ENCODE measurements around the gene PKD2. TPM values are rescaled to one million over a fixed set of nuclear protein-coding genes. Genes with fewer than 3 reads are reported as not detected.
"Not testable (repeated sequence)": the region's sequence is repeated elsewhere in the genome, so short reads cannot be mapped to it uniquely, and the experiment has no call there.

The PKD2 gene
- total RNA-seq, 1 donor from 2014 or later: 23.0 TPM

- no peak for DNase-seq (ENCODE audit: low read depth in 2 of 2)
These were observed 105.4 kb downstream of the PKD2 start for GRCh38 chr4:88112856-88113255.

GRCh38 chr4:88115587-88115986 lies 108.2 kb downstream of the PKD2 start:
- DNase-seq (ENCODE audit: low read depth in 2 of 2): no peak

GRCh38 chr4:88119943-88120342 lies 112.5 kb downstream of the PKD2 start:
- no peak for DNase-seq (ENCODE audit: low read depth in 2 of 2)

GRCh38 chr4:88122260-88122659 lies 114.8 kb downstream of the PKD2 start:
- DNase-seq (ENCODE audit: low read depth in 2 of 2): not testable (repeated sequence)

Other genes starting within 250 kb of the PKD2 start
- not detected in 2 replicates for gene IBSP, start 208.1 kb upstream of the PKD2 start, total RNA-seq
- gene MEPE, start 174.7 kb upstream of the PKD2 start, total RNA-seq: not detected in 2 replicates
- not detected in 2 replicates for gene SPP1, start 31.9 kb upstream of the PKD2 start, total RNA-seq
- gene ABCG2, start 151.0 kb downstream of the PKD2 start, total RNA-seq: 11.6 and 13.6 TPM in 2 replicates